SH-SY5Y (cell line): ENCODE data around the gene SH3TC1.

Source experiments
- GATA2 ChIP-seq: IDR thresholded peaks from 2 replicates; pipeline ENCODE4 v1.6.1; 2011; ENCODE audit warnings: mild to moderate bottlenecking, low read depth, low read length
- GATA3 ChIP-seq: IDR thresholded peaks from 2 replicates; pipeline ENCODE4 v1.6.1; 2011; ENCODE audit warnings: low read depth, mild to moderate bottlenecking, low read length, moderate library complexity

GRCh38 chr4:8167815-8168214 is 31.3 kb upstream of the SH3TC1 start:
- no peak for TF ChIP-seq GATA2
- no peak for TF ChIP-seq GATA3
